SW 1271 (cell line): ENCODE results near the gene PEX5.

Experiments
- DNase-seq, 2 experiments: peaks; one replicate each; lab custom pipeline; 2025; lab: John Stamatoyannopoulos, UW

PEX5 gene

DNA sequence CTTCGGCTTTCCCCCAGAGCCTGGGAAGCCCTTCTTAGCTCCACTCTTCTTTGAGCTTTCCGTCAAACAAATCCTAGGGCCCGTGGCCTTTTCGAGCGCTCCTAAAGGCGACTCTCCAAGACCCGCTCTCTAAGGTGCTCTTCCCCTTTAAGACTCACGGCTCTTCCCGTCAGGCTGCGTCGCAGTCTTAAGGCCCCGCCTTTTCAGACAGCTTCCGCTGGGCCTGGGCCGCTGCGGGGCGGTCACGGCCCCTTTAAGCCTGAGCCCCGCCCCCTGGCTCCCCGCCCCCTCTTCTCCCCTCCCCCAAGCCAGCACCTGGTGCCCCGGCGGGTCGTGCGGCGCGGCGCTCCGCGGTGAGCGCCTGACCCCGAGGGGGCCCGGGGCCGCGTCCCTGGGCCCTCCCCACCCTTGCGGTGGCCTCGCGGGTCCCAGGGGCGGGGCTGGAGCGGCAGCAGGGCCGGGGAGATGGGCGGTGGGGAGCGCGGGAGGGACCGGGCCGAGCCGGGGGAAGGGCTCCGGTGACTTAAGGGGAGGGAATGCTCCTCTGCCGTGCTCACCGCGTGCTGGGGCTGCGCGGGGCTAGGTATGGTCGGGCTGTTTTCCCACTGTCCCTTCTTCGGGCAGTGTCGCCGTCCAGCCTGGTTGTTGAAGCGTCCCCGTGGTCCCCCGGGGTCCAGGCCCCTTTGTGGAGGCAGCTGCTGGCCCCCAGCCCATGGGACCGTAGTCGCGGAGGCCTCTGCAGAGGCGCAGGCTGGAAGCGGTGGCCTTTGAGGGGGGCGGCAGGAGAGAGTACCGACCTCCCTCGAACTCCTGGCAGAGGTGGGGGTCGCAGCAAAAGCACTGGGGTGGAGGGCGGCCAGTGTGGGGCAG is at the start of gene PEX5:
Gene PEX5 (plus strand): TSS at position 289 of the 870 bp plus-strand sequence. CDS start 692 bp downstream, outside the sequence.
- DNase-seq = peak; percentile 92 to 93

DNA sequence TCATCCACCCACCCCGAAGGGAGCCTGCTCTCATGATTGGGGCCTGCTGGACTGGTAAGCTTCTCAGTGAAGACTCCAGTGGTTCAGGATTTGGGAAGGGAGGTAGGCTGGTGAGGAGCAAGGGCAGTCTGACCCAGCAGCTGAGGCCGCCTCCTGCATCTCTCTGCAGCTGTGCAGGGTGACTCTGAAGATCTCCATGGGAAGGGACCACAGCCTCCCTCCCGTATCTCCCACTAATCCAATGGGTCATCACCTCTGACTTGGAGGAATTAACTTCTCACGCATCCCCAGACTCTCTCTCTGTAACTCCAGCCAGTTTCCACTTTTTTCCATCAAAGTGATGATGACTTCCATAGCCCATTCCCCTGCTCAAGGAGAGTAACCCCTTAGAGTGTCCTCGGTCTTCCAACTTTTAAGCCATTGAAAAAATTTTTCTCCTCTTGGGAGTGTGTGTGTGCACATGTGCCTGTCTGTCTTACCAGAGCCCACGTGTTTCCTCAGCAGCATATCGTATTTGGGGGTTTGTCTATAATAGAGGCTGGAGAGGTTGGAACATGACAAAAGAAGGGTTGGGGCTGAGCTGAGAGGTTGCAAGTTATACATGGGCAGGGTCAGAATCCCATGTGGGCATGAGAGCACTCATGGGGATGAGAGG is 48.0 kb upstream of the PEX5 start:
- DNase-seq = no peak

DNA sequence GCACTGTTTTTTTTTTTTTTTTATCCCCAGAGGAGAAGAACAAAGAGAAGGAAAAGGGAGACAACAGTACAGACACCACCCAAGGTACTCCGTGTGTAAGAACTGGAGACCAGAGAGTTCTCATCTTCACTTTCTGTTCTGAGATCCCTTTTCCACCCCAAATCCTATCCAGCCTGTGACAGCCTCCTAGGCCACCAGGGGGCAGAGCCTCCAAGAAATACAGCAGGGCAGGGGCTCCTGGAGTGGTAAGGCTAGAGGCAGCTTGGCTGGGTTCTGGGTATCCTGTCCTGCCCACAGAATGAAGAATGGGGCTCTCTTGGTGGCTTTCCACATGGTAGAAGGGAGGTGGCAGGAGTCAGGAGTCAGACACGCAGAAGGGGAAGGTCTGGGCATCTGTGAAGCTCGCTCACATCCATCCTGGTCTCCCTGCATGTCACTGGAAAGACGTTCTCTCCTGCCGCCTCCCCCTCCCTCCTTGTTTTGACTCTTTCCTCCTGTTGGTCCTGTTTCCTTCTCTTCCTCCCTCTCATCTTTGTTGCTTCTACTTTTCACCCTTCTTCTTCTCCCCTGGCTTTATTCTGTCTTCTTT is 47.3 kb upstream of the PEX5 start:
- DNase-seq = peak; percentile 43 to 53

DNA sequence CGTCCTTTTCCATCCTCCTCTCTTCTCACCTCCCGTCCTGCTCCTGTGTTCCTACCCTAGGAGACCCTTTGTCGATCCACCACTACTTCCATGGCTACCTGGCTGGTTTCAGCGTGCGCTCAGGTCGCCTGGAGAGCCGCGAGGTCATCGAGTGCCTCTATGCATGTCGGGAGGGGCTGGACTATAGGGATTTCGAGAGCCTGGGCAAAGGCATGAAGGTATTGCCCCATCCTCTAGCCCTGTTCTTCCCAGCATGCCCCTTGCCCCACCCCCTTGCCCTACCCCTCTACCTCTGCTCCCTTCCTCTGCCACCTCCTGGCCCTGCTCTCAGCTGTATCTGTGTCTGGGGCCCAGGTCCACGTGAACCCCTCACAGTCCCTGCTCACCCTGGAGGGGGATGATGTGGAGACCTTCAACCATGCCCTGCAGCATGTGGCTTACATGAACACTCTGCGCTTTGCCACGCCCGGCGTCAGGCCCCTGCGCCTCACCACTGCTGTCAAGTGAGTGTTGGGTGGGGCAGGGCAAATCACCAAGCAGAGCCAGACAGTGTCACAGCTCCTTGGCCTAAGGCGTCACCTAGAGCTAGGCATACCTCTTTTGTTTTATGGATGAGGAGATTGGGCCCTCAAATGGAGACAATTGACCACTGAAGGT is 46.5 kb upstream of the PEX5 start:
- no peak for DNase-seq

DNA sequence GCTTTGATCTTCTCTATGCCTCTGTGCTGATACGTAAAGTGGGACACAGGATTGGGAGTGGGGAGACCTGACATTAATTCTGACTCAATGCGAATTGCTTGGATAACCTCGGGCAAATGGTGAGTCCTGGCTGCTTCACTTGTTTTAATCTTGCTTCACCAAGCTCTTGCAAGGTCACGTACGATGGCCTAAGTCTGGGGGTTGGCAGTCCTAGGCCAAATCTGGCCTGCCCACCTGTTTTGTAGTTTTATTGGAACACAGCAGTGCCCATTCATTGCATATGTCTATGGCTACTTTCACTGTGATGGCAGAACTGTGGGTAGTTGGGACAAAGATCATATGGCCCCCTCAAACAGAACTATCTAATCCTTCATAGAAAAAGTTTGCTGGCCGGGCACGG is 45.9 kb upstream of the PEX5 start:
- DNase-seq = no peak

DNA sequence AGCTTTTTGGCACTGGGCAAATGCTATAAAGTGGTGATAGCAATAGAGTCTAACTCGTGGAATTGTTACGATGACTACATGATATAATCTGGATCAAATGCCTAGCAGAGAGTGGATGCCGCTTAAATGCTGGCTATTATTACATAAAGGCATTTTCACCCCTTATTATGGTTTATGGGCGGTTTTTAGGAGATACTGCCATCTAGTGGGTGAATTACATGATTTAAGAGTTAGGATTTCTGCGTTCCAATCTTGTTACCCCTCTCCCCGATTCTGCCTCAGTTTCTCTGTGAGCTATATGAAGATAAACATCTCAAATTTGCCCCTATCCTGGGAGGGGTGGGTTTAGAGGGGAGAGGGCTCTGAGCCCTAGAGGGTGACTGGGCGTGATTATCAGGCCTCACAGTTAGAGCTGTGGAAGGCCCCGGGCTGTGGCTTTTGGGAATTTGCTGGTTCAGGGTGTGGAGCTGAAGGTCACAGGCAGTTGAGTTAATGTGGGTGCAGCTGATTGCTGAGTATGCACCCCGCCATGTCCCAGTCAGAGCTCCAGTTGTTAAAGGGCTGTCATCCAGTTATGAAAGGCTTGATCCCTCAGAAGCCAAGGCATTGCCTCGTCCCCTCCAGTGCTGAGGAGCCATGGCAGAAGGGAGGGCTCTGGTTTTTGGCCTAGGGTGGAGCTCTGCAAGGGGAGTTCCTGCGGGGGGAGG is 44.9 kb upstream of the PEX5 start:
- peak in 1 of 2 experiments; percentile 30 for DNase-seq

DNA sequence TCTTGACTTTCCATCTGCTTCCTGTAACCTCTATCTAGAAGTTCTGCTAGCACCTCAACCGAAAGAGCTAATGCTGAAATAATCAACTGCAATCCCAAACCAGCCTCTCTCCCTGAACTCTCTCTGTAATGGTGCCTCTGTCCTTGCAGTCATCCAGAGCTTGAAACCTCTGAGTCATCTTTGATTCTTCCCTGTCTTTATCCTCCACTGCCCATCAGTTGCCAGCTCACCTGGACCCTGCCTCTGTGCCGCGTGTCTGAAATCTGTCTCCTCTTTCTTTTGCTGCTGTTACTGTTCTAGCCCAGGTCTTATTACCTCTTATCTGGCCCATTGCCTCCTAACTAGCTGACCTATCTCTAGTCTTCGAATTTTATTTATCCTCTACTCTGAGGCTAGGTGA is 43.8 kb upstream of the PEX5 start:
- DNase-seq = no peak

DNA sequence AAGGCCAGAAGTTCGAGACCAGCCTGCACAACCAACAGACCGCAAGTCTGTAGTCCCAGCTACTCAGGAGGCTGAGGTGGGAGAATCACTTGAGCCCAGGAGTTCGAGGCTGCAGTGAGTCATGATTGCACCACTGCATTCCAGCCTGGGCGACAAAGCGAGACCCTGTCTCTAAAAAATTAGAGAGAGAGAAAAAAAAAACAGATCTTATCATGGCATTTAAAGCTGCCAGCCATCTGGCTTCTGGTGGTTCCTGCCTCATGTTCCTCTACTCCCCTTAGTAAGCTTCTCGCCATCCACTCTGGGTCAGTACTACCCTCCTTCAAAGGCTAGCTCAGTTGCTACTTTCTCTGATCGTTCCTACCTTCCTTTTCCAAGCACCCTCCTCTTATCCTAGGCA is 43.3 kb upstream of the PEX5 start:
- no peak for DNase-seq

DNA sequence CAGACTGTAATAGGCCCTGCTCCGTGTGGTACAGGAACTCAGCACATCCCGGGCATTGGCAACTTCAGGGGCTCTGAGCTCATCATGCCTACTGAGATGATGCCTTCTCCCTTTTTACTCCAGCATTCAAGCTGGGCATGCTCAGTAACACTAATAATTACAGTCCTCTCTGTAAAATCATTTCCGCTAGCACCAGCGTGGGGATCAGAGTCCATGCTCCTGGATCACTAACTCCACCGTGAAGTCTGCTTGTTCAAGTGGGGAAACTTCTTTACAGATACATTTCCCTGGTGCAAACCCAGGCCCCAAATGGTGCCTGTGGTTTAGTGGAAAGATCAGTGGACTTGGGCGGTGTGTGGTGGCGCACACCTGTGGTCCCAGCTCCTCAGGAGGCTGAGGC is 42.6 kb upstream of the PEX5 start:
- no peak for DNase-seq

DNA sequence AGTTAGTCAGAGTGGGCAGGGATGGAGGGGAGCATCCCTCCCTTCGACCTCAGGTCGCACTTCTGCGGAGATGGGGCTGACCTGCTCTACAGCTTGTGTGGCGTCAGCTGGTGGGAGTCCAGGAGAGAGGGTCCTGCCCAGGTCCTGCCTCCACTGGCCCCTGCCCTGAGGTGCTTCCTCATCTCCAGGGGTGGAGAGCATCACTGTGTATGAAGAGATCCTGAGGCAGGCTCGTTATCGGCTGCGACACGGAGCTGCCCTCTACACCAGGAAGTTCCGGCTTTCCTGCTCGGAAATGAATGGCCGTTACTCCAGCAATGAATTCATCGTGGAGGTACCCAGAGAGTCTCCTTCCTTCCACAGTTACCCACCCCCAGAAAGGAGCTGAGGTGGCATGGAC is 39.1 kb upstream of the PEX5 start:
- no peak for DNase-seq

DNA sequence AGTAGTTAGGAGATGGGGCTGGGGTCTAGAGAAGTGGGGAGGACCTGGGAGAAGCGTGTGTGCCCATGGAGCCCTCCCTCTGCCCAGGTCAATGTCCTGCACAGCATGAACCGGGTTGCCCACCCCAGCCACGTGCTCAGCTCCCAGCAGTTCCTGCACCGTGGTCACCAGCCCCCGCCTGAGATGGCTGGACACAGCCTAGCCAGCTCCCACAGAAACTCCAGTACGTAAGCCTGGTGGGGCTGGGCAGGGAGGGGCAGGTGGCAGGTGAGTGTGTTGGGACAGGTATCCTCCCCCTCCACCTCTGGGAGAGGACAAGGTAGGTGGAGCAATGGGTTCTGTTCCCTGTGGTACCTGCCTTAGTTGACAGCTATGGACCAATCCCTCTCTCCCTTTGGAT is 38.6 kb upstream of the PEX5 start:
- no peak for DNase-seq

DNA sequence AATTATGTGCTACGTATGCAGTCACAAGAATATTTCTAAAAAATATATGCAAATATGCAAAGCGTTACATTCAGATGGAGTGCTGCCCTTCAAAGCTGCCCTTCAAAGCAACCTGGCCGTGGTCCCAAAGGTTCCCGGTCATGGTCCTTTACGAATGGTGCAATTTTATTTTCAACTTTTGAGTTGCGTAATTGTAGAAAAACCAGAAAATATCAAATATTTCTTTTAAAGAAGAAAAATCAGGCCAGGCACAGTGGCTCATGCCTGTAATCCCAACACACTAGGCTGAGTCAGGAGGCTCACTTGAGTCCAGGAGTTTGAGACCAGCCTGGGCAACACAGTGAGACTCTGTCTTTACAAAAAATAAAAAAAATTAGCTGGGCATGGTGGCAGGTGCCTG is 38.0 kb upstream of the PEX5 start:
- no peak for DNase-seq

DNA sequence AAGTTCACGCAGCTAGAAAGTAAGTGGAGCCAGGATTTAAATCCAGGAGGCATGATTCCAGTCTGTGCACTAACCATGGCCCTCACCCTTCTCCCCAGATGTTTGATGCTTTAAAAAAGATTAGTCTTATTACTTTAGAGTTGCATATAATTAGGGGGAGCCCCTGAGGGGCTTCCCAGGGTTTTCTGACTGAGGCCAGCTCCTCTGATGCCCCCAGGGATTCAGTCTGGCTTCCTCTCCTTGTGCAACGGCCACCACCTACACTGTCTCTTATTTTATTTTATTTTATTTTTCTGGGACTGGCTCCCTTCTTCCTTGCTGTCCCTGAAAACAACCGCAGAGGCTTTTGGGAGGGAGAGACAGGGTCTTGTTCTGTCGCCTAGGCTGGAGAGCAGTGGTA is 36.7 kb upstream of the PEX5 start:
- DNase-seq = no peak

DNA sequence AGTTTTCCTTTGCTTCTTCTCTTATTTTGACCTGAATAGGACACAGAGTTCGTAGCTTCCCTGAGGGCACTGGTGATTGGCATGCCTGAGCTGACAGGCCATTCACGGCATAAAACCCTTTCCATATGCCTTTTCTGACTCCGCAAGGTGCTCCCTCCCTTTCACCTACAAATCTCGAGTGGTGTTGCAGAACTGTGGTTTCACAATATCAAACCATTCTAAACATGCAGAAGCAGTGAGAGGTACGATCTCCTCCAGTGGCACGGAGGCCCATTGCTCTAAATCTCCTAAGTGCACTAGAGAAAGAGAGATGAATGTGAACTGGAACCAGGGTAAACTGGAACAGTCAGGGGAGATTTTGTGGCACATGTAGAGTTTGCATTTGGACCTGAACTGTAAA is 35.4 kb upstream of the PEX5 start:
- DNase-seq = no peak

DNA sequence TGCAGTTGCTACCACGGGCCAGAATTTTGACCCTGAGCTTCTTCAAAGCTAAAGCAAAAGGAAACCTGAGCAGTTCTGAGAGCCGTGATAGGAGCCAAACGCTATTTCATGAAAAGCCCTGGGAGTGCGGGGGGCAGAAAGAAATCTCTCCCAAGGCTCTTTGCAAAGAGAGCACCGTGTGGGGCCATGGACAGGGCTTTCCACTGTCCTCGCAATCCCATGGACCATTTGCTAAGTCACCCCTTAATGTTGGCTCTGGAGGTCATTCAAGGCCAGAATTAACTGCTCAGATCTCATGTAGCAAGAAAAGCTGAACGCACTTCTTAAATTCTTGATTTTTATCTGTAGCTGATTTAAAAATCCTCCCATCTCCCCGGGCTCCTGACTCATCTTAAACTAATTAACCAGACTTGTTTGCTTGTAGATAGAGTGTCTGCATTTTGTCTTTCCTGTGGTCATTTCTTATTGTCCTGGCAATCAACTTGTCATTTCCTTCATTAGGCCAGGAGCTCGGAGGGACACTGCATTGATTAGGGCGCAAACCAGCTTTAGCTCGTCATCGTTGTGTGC is 34.5 kb upstream of the PEX5 start:
- no peak for DNase-seq

DNA sequence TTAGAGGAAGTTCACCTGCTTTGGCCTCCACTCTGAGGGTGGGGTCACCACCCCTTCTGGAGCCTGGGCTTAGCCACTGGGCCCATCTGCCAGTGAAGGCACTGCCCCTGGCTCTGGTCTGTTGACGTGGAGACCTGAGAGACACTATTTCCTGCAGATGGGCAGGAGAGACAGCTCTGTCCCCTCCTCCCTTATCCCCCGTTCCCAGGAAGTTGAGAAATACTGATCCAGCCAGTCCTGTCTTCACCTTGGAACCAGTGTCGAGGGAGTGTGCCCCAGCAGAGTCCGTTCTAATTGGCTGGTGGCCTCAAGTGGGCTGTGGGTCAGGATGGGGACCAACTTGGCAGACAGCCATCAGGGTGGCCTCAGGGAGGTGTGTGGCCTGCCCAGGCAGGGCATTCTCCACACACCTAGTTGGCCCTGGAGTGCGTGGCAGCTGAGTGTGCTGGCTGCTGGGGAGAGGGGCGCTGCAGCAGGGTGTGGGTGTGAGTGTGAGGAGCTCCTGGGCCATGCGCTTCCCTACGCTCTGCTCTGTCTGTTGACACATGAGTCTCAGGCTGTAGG is 33.9 kb upstream of the PEX5 start:
- DNase-seq = no peak

DNA sequence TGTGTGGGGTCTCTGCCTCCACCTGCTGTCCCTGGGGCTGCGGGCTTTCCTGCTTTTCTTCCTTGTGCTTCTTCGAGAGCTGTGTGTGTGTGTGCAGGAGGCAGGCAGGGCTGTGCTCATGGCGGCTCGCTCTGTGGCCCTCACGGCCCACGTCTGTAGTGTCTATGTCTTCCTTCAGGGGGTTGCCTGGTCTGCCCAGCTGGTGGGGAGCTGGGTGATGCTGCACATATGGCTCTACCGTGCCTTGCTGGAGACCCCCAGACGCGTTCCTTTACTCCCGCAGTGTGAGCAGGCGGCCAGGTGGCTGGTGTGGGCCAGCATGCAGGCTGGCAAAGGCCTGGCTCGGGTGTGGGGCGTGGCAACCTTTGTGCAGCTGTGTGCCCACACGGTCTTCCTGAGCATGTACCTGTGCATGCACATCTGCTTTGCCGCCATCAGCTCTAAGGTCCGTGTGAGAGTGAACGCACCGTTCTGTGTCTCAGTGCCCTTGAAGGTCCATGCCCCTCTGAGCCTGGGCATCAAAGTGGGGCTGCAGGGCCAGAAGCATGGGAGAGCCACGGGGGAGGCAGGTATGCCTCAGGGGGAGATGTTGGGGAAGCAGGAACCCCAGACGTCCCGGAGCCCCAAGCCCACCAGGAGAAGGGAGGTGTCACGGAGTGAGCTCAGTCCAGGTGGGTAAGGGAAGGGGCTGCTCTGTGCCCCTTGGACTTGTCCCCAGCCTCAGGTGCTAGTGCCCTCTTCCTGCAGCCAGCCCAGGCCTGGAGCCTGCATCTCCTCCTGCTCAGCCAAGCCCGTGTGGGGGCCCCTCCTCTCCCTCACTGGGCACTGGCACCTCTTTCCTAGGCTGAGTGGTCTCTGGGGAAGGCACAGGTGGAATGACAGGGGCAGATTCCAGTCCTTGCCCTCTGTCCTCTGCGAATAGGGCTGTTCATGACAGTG is 33.0 kb upstream of the PEX5 start:
- DNase-seq = no peak

DNA sequence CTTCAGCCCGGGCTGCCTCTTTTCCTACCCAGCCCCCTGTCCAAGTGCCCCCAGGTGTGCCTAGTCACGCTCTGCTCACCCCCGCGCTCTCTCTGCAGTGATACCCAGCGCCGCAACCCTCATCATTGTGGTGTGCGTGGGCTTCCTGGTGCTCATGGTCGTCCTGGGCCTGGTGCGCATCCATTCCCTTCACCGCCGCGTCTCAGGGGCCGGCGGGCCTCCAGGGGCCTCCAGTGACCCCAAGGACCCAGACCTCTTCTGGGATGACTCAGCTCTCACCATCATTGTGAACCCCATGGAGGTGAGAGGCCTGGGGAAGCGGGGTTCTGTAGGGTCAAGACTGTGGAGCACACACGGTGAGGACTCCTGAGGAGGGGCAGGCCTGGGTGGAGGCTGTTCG is 32.1 kb upstream of the PEX5 start:
- DNase-seq = no peak

DNA sequence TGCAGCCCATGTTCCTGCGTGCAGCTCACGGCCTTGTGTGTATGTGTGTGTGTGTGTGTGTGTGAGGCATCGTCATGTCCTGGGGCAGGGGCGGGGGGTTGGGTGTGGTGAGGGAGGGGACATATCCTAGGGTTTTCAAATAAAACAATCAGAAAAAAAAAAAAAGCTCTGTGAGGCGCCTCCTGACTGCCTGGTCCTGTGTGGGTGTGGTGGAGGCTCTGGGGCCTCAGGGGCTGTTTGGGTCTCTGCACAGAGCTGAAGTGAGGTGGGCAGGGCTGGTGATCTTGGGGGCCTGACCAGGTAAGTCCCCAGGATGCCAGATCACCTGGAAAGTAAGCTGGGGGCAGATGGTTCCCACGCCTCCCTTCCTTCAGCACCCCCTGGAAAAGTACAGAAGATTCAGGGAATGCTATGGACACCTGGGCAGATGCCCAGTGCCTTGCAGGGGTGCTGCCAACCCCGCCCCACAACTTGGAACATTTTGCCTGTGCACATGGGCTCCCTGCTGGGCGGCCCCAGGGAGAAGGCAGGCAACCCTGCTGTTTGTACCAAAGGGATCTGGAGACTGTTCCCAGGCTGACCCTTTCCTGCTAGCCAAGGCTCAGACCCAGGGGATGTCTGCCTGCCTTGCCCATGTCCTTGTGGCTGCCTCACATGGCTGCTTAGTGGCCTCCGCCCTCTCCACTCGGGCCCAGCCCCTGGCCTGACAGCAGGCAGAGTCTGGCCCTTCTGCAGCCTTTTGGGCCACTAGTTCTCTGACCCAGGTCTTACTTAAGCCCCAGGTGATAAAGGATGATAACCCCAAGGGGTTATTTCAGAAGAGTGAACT is 30.5 kb upstream of the PEX5 start:
- no peak for DNase-seq
